DOHH2 (cell line): ENCODE data around the gene CASP10.

Experiments used
- EZH2phosphoT487 ChIP-seq: fragments of 200-600 bp; sonication (generic); IDR thresholded peaks from 2 replicates; pipeline ENCODE4 v1.6.1; 2017; ENCODE audit warnings: borderline replicate concordance, mild to moderate bottlenecking, antibody characterized with exemption, low read length, moderate library complexity, mixed read lengths
- TF ChIP-seq, protein P1 (sequence below): fragments of 200-600 bp; sonication (generic); IDR thresholded peaks from one replicate; pipeline ENCODE4 v1.5.1; 2014; ENCODE audit warnings: antibody characterized with exemption, mild to moderate bottlenecking, low read depth, low read length; ENCODE audit not compliant: poor library complexity, severe bottlenecking

DNA sequence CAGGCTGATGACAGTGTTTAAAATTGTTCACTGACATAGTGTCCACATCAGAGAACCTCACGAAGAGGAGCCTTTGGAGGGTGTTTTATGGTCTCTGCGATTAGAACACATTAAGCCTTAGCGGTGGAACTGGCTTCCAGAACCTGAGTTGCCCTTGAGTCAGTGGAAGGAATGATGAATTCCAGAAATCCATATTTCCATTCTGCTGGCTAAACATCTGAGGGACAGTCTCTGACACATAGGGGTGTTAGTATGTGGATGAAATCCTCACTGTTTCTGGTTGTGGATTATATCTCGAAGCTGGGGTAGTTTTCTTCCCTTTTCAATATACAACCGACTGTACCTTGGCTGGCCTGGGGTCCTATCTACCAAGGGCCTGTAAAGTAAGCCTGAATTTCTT, 4.0 kb downstream of the CASP10 start:
- TF ChIP-seq, protein P1, sequence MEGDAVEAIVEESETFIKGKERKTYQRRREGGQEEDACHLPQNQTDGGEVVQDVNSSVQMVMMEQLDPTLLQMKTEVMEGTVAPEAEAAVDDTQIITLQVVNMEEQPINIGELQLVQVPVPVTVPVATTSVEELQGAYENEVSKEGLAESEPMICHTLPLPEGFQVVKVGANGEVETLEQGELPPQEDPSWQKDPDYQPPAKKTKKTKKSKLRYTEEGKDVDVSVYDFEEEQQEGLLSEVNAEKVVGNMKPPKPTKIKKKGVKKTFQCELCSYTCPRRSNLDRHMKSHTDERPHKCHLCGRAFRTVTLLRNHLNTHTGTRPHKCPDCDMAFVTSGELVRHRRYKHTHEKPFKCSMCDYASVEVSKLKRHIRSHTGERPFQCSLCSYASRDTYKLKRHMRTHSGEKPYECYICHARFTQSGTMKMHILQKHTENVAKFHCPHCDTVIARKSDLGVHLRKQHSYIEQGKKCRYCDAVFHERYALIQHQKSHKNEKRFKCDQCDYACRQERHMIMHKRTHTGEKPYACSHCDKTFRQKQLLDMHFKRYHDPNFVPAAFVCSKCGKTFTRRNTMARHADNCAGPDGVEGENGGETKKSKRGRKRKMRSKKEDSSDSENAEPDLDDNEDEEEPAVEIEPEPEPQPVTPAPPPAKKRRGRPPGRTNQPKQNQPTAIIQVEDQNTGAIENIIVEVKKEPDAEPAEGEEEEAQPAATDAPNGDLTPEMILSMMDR = no peak
- TF ChIP-seq EZH2phosphoT487 = no peak
